Transverse colon (tissue), 4 donors: Measurements from ENCODE around the gene DDX55.

Experiments
- CTCF ChIP-seq, 5 experiments: fragments of 200-600 bp in 3 of 5; fragments of 450-650 bp in 2 of 5; sonication (generic) in 3 of 5; IDR thresholded peaks; 1 replicate in 2 of 5; 2 replicates in 3 of 5; pipeline ENCODE4 v1.5.1; 2016 to 2017; ENCODE audit warnings: antibody characterized with exemption in 5 of 5, inconsistent platforms in 3 of 5, mild to moderate bottlenecking in 2 of 5, moderate library complexity in 1 of 5
- EP300 ChIP-seq: sonication (generic); formaldehyde crosslinking; IDR thresholded peaks from one replicate; pipeline ENCODE4 v1.6.1; 2017; ENCODE audit warnings: antibody characterized with exemption, low read depth
- POLR2A ChIP-seq: fragments of 450-650 bp; IDR thresholded peaks from one replicate; pipeline ENCODE4 v1.6.1; 2016; ENCODE audit warnings: antibody characterized with exemption, mild to moderate bottlenecking, moderate library complexity
- POLR2AphosphoS5 ChIP-seq, 3 donors: sonication (generic); formaldehyde crosslinking; IDR thresholded peaks; one replicate each; pipeline ENCODE4 v1.6.1; 2016; ENCODE audit warnings: antibody characterized with exemption in 3 of 3

DNA sequence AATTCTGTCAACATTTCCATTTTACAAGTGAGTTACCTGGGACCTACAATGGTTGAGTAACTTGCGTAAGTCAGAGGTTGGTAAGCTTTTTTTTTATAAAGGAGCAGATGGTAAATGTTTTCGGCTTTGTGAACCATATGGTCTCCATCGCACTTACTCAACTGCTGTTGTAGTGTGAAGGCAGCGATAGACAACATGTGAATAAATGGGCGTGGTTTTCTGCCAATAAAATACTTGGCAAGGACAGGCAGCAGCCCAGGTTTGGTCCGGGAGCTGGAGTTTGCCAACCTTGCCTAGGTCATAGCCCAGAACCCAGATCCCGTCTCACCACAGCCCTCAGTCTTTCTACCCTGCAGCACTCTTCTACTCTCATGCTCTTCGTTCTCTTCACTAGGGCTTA, 6.3 kb downstream of the DDX55 start:
- TF ChIP-seq CTCF (IDR thresholded peaks at IDR 0.05), result no peak
- TF ChIP-seq POLR2AphosphoS5 (IDR thresholded peaks at IDR 0.05), result peak; percentile 16 to 27 (median 16)
- no peak for TF ChIP-seq POLR2A
- no peak for TF ChIP-seq EP300
